ENCODE data around the gene BCAT1.

Gene BCAT1

GRCh38 chr12:24948757-24949722 lies at the start of gene BCAT1:
Gene BCAT1, minus strand, starts transcription at chr12:24949101. Its CDS starts 169 bp downstream, at chr12:24948932.
- peak; percentile 28 for TF ChIP-seq CTCF (IDR thresholded peaks at IDR 0.05; ENCODE audit: low read depth, low read length)
- in situ Hi-C loops (cut with HindIII; ENCODE audit: low sequenced_read_pairs): no loop called here
- peak within 1 kb of the TSS; percentile 66 for H3K4me3 ChIP-seq (ENCODE audit: low read depth, low read length)
- peak; percentile 86 for DNase-seq (ENCODE audit: low read depth, low spot score)

- no peak overlapping the region for H3K4me3 ChIP-seq (ENCODE audit: low read depth, low read length)
- in situ Hi-C loops (cut with HindIII; ENCODE audit: low sequenced_read_pairs): no loop called here
- DNase-seq (ENCODE audit: low read depth, low spot score): peak; percentile 94
- no peak for TF ChIP-seq CTCF (IDR thresholded peaks at IDR 0.05; ENCODE audit: low read depth, low read length)
These were observed 49.2 kb upstream of the BCAT1 start for GRCh38 chr12:24997970-24998582.

- TF ChIP-seq CTCF (IDR thresholded peaks at IDR 0.05; ENCODE audit: low read depth, low read length): no peak
- in situ Hi-C loops (cut with HindIII; ENCODE audit: low sequenced_read_pairs): no loop called here
- DNase-seq (ENCODE audit: low read depth, low spot score): no peak
- no peak overlapping the region for H3K4me3 ChIP-seq (ENCODE audit: low read depth, low read length)
These were observed 48.6 kb upstream of the BCAT1 start for GRCh38 chr12:24997496-24997895.

GRCh38 chr12:24996820-24997219 lies 47.9 kb upstream of the BCAT1 start:
- in situ Hi-C loops (cut with HindIII; ENCODE audit: low sequenced_read_pairs): no loop called here
- no peak for DNase-seq (ENCODE audit: low read depth, low spot score)
- no peak for TF ChIP-seq CTCF (IDR thresholded peaks at IDR 0.05; ENCODE audit: low read depth, low read length)
- no peak overlapping the region for H3K4me3 ChIP-seq (ENCODE audit: low read depth, low read length)

GRCh38 chr12:24996102-24996797 lies 47.3 kb upstream of the BCAT1 start:
- no peak for TF ChIP-seq CTCF (IDR thresholded peaks at IDR 0.05; ENCODE audit: low read depth, low read length)
- in situ Hi-C loops (cut with HindIII; ENCODE audit: low sequenced_read_pairs): no loop called here
- no peak overlapping the region for H3K4me3 ChIP-seq (ENCODE audit: low read depth, low read length)
- no peak for DNase-seq (ENCODE audit: low read depth, low spot score)

- no peak overlapping the region for H3K4me3 ChIP-seq (ENCODE audit: low read depth, low read length)
- no peak for TF ChIP-seq CTCF (IDR thresholded peaks at IDR 0.05; ENCODE audit: low read depth, low read length)
- no peak for DNase-seq (ENCODE audit: low read depth, low spot score)
- in situ Hi-C loops (cut with HindIII; ENCODE audit: low sequenced_read_pairs): no loop called here
These were observed 44.9 kb upstream of the BCAT1 start for GRCh38 chr12:24993793-24994192.

Data from astrocyte of the spinal cord (primary cell).